Glutamatergic neuron (in vitro differentiated cells): Measurements from ENCODE around the gene CD8A. TPM values are rescaled to one million over a fixed set of nuclear protein-coding genes. Genes with fewer than 3 reads are reported as not detected.

Experiments used
- DNase-seq: peaks from one replicate; pipeline ENCODE4 v3.0.0; 2022
- H3K27ac Mint-ChIP-seq: one replicate; pipeline ENCODE4 v1.8.0; 2020; ENCODE audit warnings: mild to moderate bottlenecking, mixed read lengths, inconsistent platforms; ENCODE audit not compliant: unreplicated experiment
- H3K27me3 Mint-ChIP-seq: one replicate; pipeline ENCODE4 v1.8.0; 2020; ENCODE audit warnings: mild to moderate bottlenecking, moderate library complexity, mixed read lengths, inconsistent platforms; ENCODE audit not compliant: unreplicated experiment
- H3K36me3 Mint-ChIP-seq: one replicate; pipeline ENCODE4 v1.8.0; 2020; ENCODE audit warnings: mild to moderate bottlenecking, mixed read lengths, inconsistent platforms; ENCODE audit not compliant: unreplicated experiment
- H3K4me1 Mint-ChIP-seq: one replicate; pipeline ENCODE4 v1.8.0; 2020; ENCODE audit warnings: mild to moderate bottlenecking, low read depth, mixed read lengths, inconsistent platforms; ENCODE audit not compliant: unreplicated experiment
- H3K4me3 Mint-ChIP-seq: one replicate; pipeline ENCODE4 v1.8.0; 2020; ENCODE audit warnings: mild to moderate bottlenecking, mixed read lengths, inconsistent platforms; ENCODE audit not compliant: unreplicated experiment
- H3K9me3 Mint-ChIP-seq: one replicate; pipeline ENCODE4 v1.8.0; 2020; ENCODE audit warnings: mild to moderate bottlenecking, moderate library complexity, mixed read lengths, inconsistent platforms; ENCODE audit not compliant: unreplicated experiment
- total RNA-seq: library from RNA; stranded (reverse); fragmentation: NEBNext Ultra II Directional; extraction: Animal tissue kit (Norgen Biotek cat#: 25700); gene quantifications from one replicate; pipeline ENCODE4 v1.2.1, GENCODE V29; 2021; ENCODE audit not compliant: unreplicated experiment
- TF ChIP-seq, protein P1 (sequence below): fragments of 200-600 bp; sonication (generic); IDR thresholded peaks from one replicate; pipeline ENCODE4 v1.5.0; 2021; ENCODE audit not compliant: partially characterized antibody, unreplicated experiment

Gene CD8A
- total RNA-seq, 1 donor from 2014 or later = 0.59 TPM

DNA sequence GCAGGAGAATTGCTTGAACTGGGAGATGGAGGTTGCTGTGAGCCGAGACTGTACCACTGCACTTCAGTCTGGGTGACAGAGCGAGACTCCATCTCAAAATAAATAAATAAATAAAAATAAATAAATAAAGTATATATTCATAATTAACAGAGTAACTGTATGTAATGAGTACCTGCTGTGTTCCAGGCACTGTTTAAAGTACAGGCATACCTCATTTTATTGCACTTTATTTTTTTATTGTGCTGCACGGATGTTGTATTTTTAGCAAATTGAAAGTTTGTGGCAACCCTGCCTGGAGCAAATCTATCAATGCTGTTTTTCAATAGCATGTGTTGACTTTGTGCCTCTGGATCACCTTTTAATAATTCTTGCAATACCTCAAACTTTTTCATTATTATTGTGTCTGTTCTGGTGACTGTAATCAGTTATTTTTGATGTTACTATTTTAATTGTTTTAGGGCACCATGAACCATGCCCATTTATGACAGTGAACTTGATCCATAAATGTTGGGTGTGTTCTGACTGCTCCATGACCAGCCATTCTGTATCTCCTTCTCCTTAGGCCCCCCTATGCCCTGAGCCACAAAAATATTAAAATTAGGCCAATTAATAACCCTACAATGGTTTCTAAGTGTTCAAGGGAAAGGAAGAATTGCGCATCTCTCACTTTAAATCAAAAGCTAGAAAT is 27.5 kb upstream of the CD8A start:
- TF ChIP-seq, protein P1, sequence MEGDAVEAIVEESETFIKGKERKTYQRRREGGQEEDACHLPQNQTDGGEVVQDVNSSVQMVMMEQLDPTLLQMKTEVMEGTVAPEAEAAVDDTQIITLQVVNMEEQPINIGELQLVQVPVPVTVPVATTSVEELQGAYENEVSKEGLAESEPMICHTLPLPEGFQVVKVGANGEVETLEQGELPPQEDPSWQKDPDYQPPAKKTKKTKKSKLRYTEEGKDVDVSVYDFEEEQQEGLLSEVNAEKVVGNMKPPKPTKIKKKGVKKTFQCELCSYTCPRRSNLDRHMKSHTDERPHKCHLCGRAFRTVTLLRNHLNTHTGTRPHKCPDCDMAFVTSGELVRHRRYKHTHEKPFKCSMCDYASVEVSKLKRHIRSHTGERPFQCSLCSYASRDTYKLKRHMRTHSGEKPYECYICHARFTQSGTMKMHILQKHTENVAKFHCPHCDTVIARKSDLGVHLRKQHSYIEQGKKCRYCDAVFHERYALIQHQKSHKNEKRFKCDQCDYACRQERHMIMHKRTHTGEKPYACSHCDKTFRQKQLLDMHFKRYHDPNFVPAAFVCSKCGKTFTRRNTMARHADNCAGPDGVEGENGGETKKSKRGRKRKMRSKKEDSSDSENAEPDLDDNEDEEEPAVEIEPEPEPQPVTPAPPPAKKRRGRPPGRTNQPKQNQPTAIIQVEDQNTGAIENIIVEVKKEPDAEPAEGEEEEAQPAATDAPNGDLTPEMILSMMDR = no peak
- no peak overlapping the region for H3K27ac Mint-ChIP-seq
- H3K36me3 Mint-ChIP-seq = no peaks in the 10 kb centered on the region
- H3K27me3 Mint-ChIP-seq = no peaks in the 10 kb centered on the region
- DNase-seq = no peak
- no peak overlapping the region for H3K4me3 Mint-ChIP-seq
- no peaks in the 10 kb centered on the region for H3K9me3 Mint-ChIP-seq
- no peaks in the 10 kb centered on the region for H3K4me1 Mint-ChIP-seq

DNA sequence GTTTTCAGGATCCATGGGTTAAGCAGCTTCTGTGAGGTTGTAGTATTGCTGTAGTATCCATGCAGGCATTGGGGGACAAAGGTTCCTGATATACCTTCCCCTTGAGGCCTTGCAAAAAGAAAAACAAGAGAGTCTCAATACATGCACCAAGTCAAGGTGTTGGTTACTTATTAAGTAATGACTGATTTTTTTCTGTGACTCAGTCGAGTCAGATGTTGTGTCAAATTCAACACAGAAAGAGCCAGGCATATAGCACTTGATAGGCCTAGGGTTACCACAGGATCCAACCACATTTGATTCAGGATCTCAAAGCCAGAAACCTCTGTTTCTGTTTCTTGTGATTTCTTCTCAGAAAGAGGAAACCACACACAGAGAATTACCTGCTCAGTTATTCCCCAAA is 24.9 kb upstream of the CD8A start:
- H3K4me3 Mint-ChIP-seq = no peak overlapping the region
- no peaks in the 10 kb centered on the region for H3K27me3 Mint-ChIP-seq
- H3K4me1 Mint-ChIP-seq = no peaks in the 10 kb centered on the region
- H3K27ac Mint-ChIP-seq = no peak overlapping the region
- no peaks in the 10 kb centered on the region for H3K9me3 Mint-ChIP-seq
- DNase-seq = no peak
- no peaks in the 10 kb centered on the region for H3K36me3 Mint-ChIP-seq
- TF ChIP-seq, protein P1 = no peak

DNA sequence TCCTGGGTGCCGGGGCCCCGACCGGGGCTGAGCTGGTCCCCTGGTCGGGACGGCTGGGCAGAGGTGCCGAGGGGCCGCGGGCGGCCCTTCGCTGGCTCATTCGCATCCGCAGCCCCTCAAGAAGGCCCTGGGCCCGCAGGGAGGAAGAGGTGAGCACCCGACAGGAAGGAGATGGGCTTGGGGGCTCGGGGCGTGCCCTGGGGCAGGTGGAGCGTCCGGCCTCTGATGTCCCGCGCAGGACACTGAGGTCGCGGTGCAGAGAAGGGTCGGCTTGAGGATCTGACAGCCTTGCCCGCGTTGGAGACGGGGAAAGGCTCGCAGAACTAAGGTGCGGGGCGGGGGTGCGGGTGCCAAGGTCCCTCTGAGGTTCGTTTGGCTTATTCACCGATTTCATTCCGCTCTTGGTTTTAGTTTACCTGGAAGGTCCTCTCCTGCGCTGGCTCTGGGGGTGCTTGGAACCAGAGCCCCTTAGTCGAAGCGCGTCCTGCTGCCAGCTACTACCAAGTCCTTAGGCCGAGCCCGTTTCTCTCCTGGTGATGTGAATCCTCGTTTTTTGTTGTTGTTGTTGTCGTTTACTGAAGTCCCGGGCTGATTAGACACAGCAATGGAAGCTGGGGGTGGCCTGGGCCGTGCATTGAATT is 18.9 kb upstream of the CD8A start:
- no peak for DNase-seq
- Mint-ChIP-seq H3K27me3 (peaks cover 2% of the 10 kb centered on the region), H3K9me3 (no peaks in the 10 kb centered on the region), H3K36me3 (no peaks in the 10 kb centered on the region), H3K27ac (no peak overlapping the region), H3K4me1 (no peaks in the 10 kb centered on the region), H3K4me3 (no peak overlapping the region)
- TF ChIP-seq, protein P1 = no peak

DNA sequence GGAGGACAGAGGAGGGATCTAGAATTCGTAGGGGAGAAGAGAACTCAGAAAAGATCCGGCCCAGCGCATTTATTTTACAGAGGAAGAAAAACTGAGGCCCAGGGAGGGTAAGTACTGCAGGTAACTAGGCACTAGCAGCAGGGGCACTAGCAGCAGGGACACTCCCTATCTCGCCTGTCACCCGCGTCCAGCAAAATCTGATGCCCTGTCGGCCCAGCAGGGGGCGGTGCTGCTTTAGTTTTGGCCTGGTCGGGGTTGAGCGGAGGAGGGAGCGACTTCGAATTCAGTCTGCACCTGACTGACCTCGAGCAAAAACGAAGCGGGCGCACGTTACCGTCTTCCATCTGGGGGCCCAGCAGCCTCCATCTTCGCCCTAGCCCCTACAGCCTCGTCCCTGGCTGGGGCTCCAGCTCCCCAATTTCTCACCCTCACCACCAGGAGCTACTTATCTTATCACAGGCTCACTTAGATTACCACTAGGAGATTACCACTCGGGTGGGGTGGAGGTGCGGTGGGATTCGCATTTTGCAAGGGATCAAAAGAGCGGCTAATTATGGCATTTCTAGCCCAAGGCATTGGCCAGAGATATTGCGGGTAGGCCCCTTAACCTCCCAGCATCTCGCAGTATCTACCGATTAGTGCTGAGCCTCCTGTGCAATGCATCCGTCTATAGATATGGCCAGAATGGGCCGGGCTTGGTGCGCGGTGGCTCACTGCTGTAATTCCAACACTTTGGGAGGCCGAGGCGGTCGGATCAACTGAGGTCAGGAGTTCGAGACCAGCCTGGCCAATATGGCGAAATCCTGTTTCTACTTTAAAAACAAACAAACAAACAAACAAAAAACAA is 17.8 kb upstream of the CD8A start:
- peak; percentile 92 for DNase-seq
- Mint-ChIP-seq H3K4me1 (no peaks in the 10 kb centered on the region), H3K4me3 (peak overlapping the region; percentile 93), H3K9me3 (no peaks in the 10 kb centered on the region), H3K27ac (no peak overlapping the region), H3K36me3 (no peaks in the 10 kb centered on the region), H3K27me3 (peaks cover 2% of the 10 kb centered on the region)
- TF ChIP-seq, protein P1 = peak; percentile 92
